K562 (cell line): ENCODE results near the gene AQP5. TPM values are rescaled to one million over a fixed set of nuclear protein-coding genes. Genes with fewer than 3 reads are reported as not detected.

Experiments
- GABPA ChIP-seq: fragments of 200-800 bp; sonication (Bioruptor generic); conservative IDR thresholded peaks from 2 replicates; pipeline ENCODE4 v1.6.1; 2016; ENCODE audit warnings: low read depth, missing genetic modification characterization, missing compliant biosample characterization
- MCM7 ChIP-seq, 2 experiments: fragments of 450-650 bp; IDR thresholded peaks; 2 replicates each; pipeline ENCODE4 v1.6.1; 2016 to 2018
- SMARCA5 ChIP-seq: fragments of 450-650 bp; IDR thresholded peaks from 2 replicates; pipeline ENCODE4 v1.6.1; 2016
- ZFP1 ChIP-seq: fragments of 450-650 bp; formaldehyde crosslinking; IDR thresholded peaks from 2 replicates; pipeline ENCODE4 v1.4.0; 2020; ENCODE audit warnings: mild to moderate bottlenecking, mixed read lengths
- polyA plus RNA-seq, 8 experiments: library from polyadenylated mRNA; depleted of rRNA in 4 of 8; stranded (reverse) in 5 of 8; unstranded in 3 of 8; fragments of >200 nt; fragmentation: Nextera tagmentation in 2 of 8; fragmentation: Illumina TruSeq in 1 of 8; extraction: Ambion mirVana in 2 of 8; extraction: Trizol in 1 of 8; gene quantifications; 2 replicates each; pipeline versions ENCODE4 v1.2.1 to v1.2.3, GENCODE V29; 2011 to 2014; ENCODE audit warnings: inconsistent platforms in 1 of 8, missing spikeins in 1 of 8
- total RNA-seq, 7 experiments: library from RNA; depleted of rRNA in 6 of 7; stranded (reverse); fragments of >200 nt in 6 of 7; fragmentation: Illumina TruSeq in 2 of 7; extraction: Trizol in 2 of 7; gene quantifications; 2 replicates each; pipeline versions ENCODE4 v1.2.1 to v1.2.3, GENCODE V29; 2011 to 2021; ENCODE audit warnings: low replicate concordance in 1 of 7
- TF ChIP-seq, protein P1 (sequence below), 2 experiments: fragments of 450-650 bp; IDR thresholded peaks; 2 replicates each; pipeline ENCODE4 v1.6.1; 2016; ENCODE audit warnings: mild to moderate bottlenecking in 2 of 2, borderline replicate concordance in 1 of 2, low read depth in 1 of 2, moderate library complexity in 1 of 2

Gene AQP5
- total and polyA plus RNA-seq, 9 of the 15 experiments (the other 6 are each of a cell fraction or from before 2014, with no cell fraction given), result not detected

DNA sequence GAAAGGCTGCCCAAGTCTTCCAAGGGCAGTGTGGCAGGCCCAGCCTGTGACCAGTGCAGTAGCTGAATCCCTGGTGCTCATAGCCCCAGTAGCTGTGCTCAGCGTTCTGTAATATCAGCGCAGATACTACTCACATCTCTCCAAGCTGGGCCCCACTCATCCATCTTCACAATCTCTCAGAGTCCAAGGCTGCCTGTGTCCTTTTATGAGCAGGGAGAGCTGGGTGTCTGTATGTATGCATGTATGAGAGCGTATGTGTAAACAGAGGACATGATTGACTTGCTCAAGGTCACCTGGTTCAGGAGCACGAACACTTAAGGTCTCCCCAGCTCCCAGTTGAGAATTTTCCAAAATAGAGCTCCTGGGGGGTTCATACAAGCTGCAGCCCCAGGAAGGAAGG lies 16.5 kb downstream of the AQP5 start (continued):
- no peak for TF ChIP-seq MCM7 (IDR thresholded peaks at IDR 0.05)
- TF ChIP-seq GABPA (tag), result no peak
- TF ChIP-seq SMARCA5, result no peak
- TF ChIP-seq, protein P1, sequence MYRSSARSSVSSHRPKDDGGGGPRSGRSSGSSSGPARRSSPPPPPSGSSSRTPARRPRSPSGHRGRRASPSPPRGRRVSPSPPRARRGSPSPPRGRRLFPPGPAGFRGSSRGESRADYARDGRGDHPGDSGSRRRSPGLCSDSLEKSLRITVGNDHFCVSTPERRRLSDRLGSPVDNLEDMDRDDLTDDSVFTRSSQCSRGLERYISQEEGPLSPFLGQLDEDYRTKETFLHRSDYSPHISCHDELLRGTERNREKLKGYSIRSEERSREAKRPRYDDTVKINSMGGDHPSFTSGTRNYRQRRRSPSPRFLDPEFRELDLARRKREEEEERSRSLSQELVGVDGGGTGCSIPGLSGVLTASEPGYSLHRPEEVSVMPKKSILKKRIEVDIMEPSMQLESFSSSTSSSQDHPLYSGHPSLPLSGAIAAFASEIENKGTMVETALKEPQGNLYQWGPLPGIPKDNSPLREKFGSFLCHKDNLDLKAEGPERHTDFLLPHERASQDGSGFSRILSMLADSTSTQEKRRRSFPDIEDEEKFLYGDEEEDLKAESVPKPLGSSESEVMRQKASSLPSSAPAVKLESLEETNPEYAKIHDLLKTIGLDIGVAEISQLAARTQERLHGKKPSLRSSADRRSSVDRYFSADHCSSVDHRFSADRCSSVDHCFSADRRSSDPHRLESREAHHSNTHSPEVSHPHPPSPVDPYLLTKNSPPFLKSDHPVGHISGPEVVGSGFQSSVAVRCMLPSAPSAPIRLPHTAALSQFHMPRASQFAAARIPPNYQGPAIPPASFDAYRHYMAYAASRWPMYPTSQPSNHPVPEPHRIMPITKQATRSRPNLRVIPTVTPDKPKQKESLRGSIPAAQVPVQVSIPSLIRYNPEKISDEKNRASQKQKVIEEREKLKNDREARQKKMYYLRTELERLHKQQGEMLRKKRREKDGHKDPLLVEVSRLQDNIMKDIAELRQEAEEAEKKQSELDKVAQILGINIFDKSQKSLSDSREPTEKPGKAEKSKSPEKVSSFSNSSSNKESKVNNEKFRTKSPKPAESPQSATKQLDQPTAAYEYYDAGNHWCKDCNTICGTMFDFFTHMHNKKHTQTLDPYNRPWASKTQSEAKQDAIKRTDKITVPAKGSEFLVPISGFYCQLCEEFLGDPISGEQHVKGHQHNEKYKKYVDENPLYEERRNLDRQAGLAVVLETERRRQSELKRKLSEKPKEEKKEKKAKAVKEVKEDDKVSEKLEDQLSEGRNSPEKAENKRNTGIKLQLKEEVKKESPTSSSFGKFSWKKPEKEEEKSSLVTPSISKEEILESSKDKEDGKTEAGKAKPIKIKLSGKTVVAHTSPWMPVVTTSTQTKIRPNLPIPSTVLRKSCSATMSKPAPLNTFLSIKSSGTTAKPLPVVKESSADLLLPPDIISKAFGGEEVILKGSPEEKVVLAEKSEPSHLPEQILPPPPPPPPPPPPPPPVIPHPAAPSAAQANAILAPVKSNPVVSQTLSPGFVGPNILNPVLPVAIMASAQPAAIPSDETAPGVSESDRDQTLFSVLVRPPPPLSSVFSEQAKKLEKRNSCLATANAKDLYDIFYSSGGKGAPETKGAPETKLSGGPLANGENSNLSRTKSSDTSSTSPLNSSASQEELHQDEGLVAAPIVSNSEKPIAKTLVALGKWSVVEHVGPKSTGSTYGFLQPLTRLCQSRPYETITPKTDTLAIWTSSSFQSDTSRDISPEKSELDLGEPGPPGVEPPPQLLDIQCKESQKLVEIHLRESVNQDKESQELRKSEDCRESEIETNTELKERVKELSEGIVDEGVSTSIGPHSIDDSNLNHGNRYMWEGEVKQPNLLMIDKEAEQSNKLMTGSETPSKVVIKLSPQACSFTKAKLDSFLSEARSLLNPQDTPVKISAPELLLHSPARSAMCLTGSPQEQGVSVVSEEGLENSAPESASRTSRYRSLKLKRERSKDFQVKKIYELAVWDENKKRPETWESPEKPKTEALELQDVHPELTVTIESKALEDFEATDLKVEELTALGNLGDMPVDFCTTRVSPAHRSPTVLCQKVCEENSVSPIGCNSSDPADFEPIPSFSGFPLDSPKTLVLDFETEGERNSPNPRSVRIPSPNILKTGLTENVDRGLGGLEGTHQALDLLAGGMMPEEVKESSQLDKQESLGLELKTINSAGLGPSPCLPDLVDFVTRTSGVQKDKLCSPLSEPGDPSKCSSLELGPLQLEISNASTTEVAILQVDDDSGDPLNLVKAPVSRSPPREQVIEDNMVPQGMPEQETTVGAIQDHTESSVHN (IDR thresholded peaks at IDR 0.05; ENCODE audit: borderline replicate concordance in 1 of 2, low read depth in 1 of 2), result no peak
- no peak for TF ChIP-seq ZFP1 (CRISPR knock-in tag)
